Measurements from ENCODE around the gene NCKAP5. TPM values are rescaled to one million over a fixed set of nuclear protein-coding genes. Genes with fewer than 3 reads are reported as not detected.

Gene NCKAP5
- total RNA-seq, 1 donor from 2014 or later, result 0.26 TPM

GRCh38 chr2:132845339-132845738 lies 722.9 kb downstream of the NCKAP5 start:
- FAIRE-seq, result no peak
- no peak for TF ChIP-seq CTCF (IDR thresholded peaks at IDR 0.05; ENCODE audit: insufficient read depth, low read length, severe bottlenecking)
- Histone ChIP-seq H3K27me3 (ENCODE audit: control insufficient read depth, insufficient read depth, low read length) (no peaks in the 10 kb centered on the region), H3K36me3 (ENCODE audit: control insufficient read depth, insufficient read depth, low read length) (no peaks in the 10 kb centered on the region), H3K4me3 (ENCODE audit: low read depth, low read length) (no peak overlapping the region)
- DNase-seq (ENCODE audit: low read depth), result no peak

DNA sequence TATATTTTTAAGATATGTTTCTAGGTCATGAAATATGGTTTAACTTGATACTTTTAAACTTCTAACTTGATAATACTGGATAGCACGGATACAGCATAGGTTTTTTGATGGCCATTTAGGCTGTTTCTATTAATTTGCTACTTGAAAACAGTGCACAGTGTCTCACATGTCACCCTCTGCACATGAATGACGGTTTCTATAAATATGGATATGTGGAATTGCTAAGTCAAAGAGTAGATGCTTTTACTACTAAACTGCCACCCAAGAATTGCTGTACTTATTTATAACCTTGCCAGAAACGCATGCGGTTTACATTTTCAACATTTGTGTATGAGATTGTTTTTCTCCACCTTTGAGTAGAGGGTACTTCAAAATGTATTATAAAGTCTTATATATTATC lies 723.7 kb downstream of the NCKAP5 start:
- Histone ChIP-seq H3K27me3 (ENCODE audit: control insufficient read depth, insufficient read depth, low read length) (no peaks in the 10 kb centered on the region), H3K36me3 (ENCODE audit: control insufficient read depth, insufficient read depth, low read length) (no peaks in the 10 kb centered on the region), H3K4me3 (ENCODE audit: low read depth, low read length) (no peak overlapping the region)
- FAIRE-seq (no peak), DNase-seq (ENCODE audit: low read depth) (no peak)
- TF ChIP-seq CTCF (IDR thresholded peaks at IDR 0.05; ENCODE audit: insufficient read depth, low read length, severe bottlenecking), result no peak

GRCh38 chr2:132837769-132838168 lies 730.5 kb downstream of the NCKAP5 start:
- no peak overlapping the region for H3K4me3 ChIP-seq (ENCODE audit: low read depth, low read length)
- FAIRE-seq, result no peak
- H3K36me3 ChIP-seq (ENCODE audit: control insufficient read depth, insufficient read depth, low read length), result no peaks in the 10 kb centered on the region
- TF ChIP-seq CTCF (IDR thresholded peaks at IDR 0.05; ENCODE audit: insufficient read depth, low read length, severe bottlenecking), result no peak
- H3K27me3 ChIP-seq (ENCODE audit: control insufficient read depth, insufficient read depth, low read length), result no peaks in the 10 kb centered on the region
- DNase-seq (ENCODE audit: low read depth), result no peak

DNA sequence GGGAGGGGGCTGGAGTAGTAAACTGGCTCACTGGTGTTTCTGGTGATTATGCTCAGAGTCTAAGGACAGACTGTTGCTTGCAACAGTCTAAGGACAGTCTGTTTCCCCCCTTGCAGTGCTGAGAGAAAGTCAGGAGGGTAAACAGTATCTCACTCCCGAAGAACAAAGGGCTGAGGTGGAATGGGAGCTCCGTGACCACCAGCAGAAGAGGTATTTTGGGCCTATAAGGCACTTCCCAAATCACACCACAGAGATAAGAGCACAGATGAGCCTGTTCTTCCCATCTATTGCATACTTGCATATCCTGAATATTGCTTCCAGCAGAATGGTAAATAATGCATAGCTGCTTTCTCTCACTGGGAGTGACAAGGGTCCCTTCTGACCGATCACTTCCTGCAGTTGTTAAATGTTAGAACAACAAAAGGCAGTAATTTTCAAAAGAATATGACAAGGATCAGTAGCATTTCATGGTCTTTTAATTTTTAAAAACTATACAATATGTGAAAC lies 737.9 kb downstream of the NCKAP5 start:
- H3K27me3 ChIP-seq (ENCODE audit: control insufficient read depth, insufficient read depth, low read length), result no peaks in the 10 kb centered on the region
- no peak for TF ChIP-seq CTCF (IDR thresholded peaks at IDR 0.05; ENCODE audit: insufficient read depth, low read length, severe bottlenecking)
- no peak for FAIRE-seq

GRCh38 chr2:132825601-132826000 lies 742.7 kb downstream of the NCKAP5 start:
- FAIRE-seq (no peak), DNase-seq (ENCODE audit: low read depth) (no peak)
- Histone ChIP-seq H3K36me3 (ENCODE audit: control insufficient read depth, insufficient read depth, low read length) (no peaks in the 10 kb centered on the region), H3K4me3 (ENCODE audit: low read depth, low read length) (no peak overlapping the region), H3K27me3 (ENCODE audit: control insufficient read depth, insufficient read depth, low read length) (no peaks in the 10 kb centered on the region)
- TF ChIP-seq CTCF (IDR thresholded peaks at IDR 0.05; ENCODE audit: insufficient read depth, low read length, severe bottlenecking), result no peak

More for the DNA sequence above, 737.9 kb downstream of the NCKAP5 start:
- H3K4me3 ChIP-seq (ENCODE audit: low read depth, low read length), result no peak overlapping the region
- no peaks in the 10 kb centered on the region for H3K36me3 ChIP-seq (ENCODE audit: control insufficient read depth, insufficient read depth, low read length)
- DNase-seq (ENCODE audit: low read depth), result no peak

DNA sequence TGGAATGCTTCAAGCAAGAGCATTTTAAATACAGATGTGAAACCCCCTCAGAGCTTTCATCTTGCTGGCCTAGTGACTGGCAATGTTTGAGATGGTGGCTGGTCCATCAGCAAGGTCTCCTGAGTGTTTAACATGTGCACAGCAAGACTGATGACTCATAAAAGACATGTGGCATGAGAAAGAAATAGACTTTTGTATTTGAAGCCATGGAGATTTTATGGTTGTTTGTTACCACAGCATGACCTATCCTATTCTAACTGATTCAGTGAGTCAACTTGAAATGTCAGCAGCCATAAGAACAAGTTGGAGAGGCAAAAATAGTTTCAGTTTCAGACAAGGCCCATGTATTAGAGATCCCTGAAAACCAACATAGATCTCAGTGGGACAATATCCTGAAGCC lies 743.5 kb downstream of the NCKAP5 start:
- H3K27me3 ChIP-seq (ENCODE audit: control insufficient read depth, insufficient read depth, low read length), result no peaks in the 10 kb centered on the region
- H3K36me3 ChIP-seq (ENCODE audit: control insufficient read depth, insufficient read depth, low read length), result no peaks in the 10 kb centered on the region
- no peak overlapping the region for H3K4me3 ChIP-seq (ENCODE audit: low read depth, low read length)
- FAIRE-seq (no peak), DNase-seq (ENCODE audit: low read depth) (no peak)
- no peak for TF ChIP-seq CTCF (IDR thresholded peaks at IDR 0.05; ENCODE audit: insufficient read depth, low read length, severe bottlenecking)

All from bronchial epithelial cell (primary cell).